ENCODE results near the gene CYP19A1. TPM values are rescaled to one million over a fixed set of nuclear protein-coding genes. Genes with fewer than 3 reads are reported as not detected.

Gene CYP19A1
- total RNA-seq, 2 donors from 2014 or later = 0.71 to 0.79 TPM

GRCh38 chr15:51368751-51369450 lies 30.5 kb upstream of the CYP19A1 start:
- no peak overlapping the region for H3K27ac Mint-ChIP-seq

GRCh38 chr15:51368307-51368706 lies 29.9 kb upstream of the CYP19A1 start:
- Mint-ChIP-seq H3K9me3 (no peaks in the 10 kb centered on the region), H3K4me1 (no peaks in the 10 kb centered on the region), H3K27ac (no peak overlapping the region), H3K27me3 (peaks cover 5% of the 10 kb centered on the region), H3K4me3 (no peak overlapping the region), H3K36me3 (ENCODE audit: low read depth) (no peaks in the 10 kb centered on the region)
- ATAC-seq (replicated peaks) = no peak

More at GRCh38 chr15:51368751-51369450, 30.5 kb upstream of the CYP19A1 start:
- Mint-ChIP-seq H3K27me3 (peaks cover 5% of the 10 kb centered on the region), H3K4me1 (no peaks in the 10 kb centered on the region), H3K9me3 (no peaks in the 10 kb centered on the region), H3K36me3 (ENCODE audit: low read depth) (no peaks in the 10 kb centered on the region), H3K4me3 (no peak overlapping the region)
- no peak for ATAC-seq (replicated peaks)

GRCh38 chr15:51367322-51367976 lies 29.1 kb upstream of the CYP19A1 start:
- no peak overlapping the region for H3K27ac Mint-ChIP-seq
- ATAC-seq (replicated peaks) = no peak
- no peaks in the 10 kb centered on the region for H3K9me3 Mint-ChIP-seq

GRCh38 chr15:51366920-51367319 lies 28.5 kb upstream of the CYP19A1 start:
- H3K4me1 Mint-ChIP-seq = no peaks in the 10 kb centered on the region
- H3K27ac Mint-ChIP-seq = no peak overlapping the region
- no peaks in the 10 kb centered on the region for H3K36me3 Mint-ChIP-seq (ENCODE audit: low read depth)
- no peaks in the 10 kb centered on the region for H3K9me3 Mint-ChIP-seq
- no peak overlapping the region for H3K4me3 Mint-ChIP-seq
- H3K27me3 Mint-ChIP-seq = peaks cover 5% of the 10 kb centered on the region
- no peak for ATAC-seq (replicated peaks)

More at GRCh38 chr15:51367322-51367976, 29.1 kb upstream of the CYP19A1 start:
- Mint-ChIP-seq H3K27me3 (peaks cover 5% of the 10 kb centered on the region), H3K4me1 (no peaks in the 10 kb centered on the region), H3K36me3 (ENCODE audit: low read depth) (no peaks in the 10 kb centered on the region), H3K4me3 (no peak overlapping the region)

- no peaks in the 10 kb centered on the region for H3K4me1 Mint-ChIP-seq
- H3K4me3 Mint-ChIP-seq = no peak overlapping the region
- H3K27ac Mint-ChIP-seq = no peak overlapping the region
- H3K9me3 Mint-ChIP-seq = no peaks in the 10 kb centered on the region
- no peak for ATAC-seq (replicated peaks)
- peaks cover 5% of the 10 kb centered on the region for H3K27me3 Mint-ChIP-seq
- no peaks in the 10 kb centered on the region for H3K36me3 Mint-ChIP-seq (ENCODE audit: low read depth)
These were observed 27.7 kb upstream of the CYP19A1 start for GRCh38 chr15:51366071-51366470.

- Mint-ChIP-seq H3K36me3 (ENCODE audit: low read depth) (no peaks in the 10 kb centered on the region), H3K27ac (no peak overlapping the region), H3K4me3 (no peak overlapping the region), H3K9me3 (no peaks in the 10 kb centered on the region), H3K4me1 (no peaks in the 10 kb centered on the region), H3K27me3 (peaks cover 5% of the 10 kb centered on the region)
- ATAC-seq (replicated peaks) = no peak
These were observed 27.0 kb upstream of the CYP19A1 start for GRCh38 chr15:51365417-51365816.

GRCh38 chr15:51363383-51363782 lies 25.0 kb upstream of the CYP19A1 start:
- Mint-ChIP-seq H3K27ac (no peak overlapping the region), H3K4me3 (no peak overlapping the region)

GRCh38 chr15:51359981-51360380 lies 21.6 kb upstream of the CYP19A1 start:
- Mint-ChIP-seq H3K27me3 (no peaks in the 10 kb centered on the region), H3K27ac (no peak overlapping the region)

More at GRCh38 chr15:51363383-51363782, 25.0 kb upstream of the CYP19A1 start:
- H3K9me3 Mint-ChIP-seq = no peaks in the 10 kb centered on the region
- H3K4me1 Mint-ChIP-seq = no peaks in the 10 kb centered on the region
- H3K27me3 Mint-ChIP-seq = peaks cover 5% of the 10 kb centered on the region
- no peak for ATAC-seq (replicated peaks)
- H3K36me3 Mint-ChIP-seq (ENCODE audit: low read depth) = no peaks in the 10 kb centered on the region

GRCh38 chr15:51356983-51357382 lies 18.6 kb upstream of the CYP19A1 start:
- no peak overlapping the region for H3K4me3 Mint-ChIP-seq

More at GRCh38 chr15:51359981-51360380, 21.6 kb upstream of the CYP19A1 start:
- no peak for ATAC-seq (replicated peaks)
- Mint-ChIP-seq H3K4me1 (no peaks in the 10 kb centered on the region), H3K4me3 (no peak overlapping the region), H3K9me3 (no peaks in the 10 kb centered on the region), H3K36me3 (ENCODE audit: low read depth) (no peaks in the 10 kb centered on the region)

GRCh38 chr15:51356147-51356546 lies 17.8 kb upstream of the CYP19A1 start:
- no peaks in the 10 kb centered on the region for H3K36me3 Mint-ChIP-seq (ENCODE audit: low read depth)
- H3K4me3 Mint-ChIP-seq = no peak overlapping the region
- H3K9me3 Mint-ChIP-seq = no peaks in the 10 kb centered on the region
- H3K27me3 Mint-ChIP-seq = peaks cover 21% of the 10 kb centered on the region
- no peaks in the 10 kb centered on the region for H3K4me1 Mint-ChIP-seq
- no peak for ATAC-seq (replicated peaks)
- no peak overlapping the region for H3K27ac Mint-ChIP-seq

More at GRCh38 chr15:51356983-51357382, 18.6 kb upstream of the CYP19A1 start:
- H3K4me1 Mint-ChIP-seq = no peaks in the 10 kb centered on the region
- no peaks in the 10 kb centered on the region for H3K9me3 Mint-ChIP-seq
- no peaks in the 10 kb centered on the region for H3K36me3 Mint-ChIP-seq (ENCODE audit: low read depth)
- no peak for ATAC-seq (replicated peaks)
- H3K27ac Mint-ChIP-seq = no peak overlapping the region
- H3K27me3 Mint-ChIP-seq = peaks cover 16% of the 10 kb centered on the region

- no peaks in the 10 kb centered on the region for H3K36me3 Mint-ChIP-seq (ENCODE audit: low read depth)
- H3K27me3 Mint-ChIP-seq = peaks cover 21% of the 10 kb centered on the region
- H3K9me3 Mint-ChIP-seq = no peaks in the 10 kb centered on the region
- H3K4me3 Mint-ChIP-seq = no peak overlapping the region
- ATAC-seq (replicated peaks) = no peak
- no peak overlapping the region for H3K27ac Mint-ChIP-seq
- no peaks in the 10 kb centered on the region for H3K4me1 Mint-ChIP-seq
These were observed 16.7 kb upstream of the CYP19A1 start for GRCh38 chr15:51355096-51355495.

GRCh38 chr15:51353976-51354375 lies 15.6 kb upstream of the CYP19A1 start:
- Mint-ChIP-seq H3K9me3 (no peaks in the 10 kb centered on the region), H3K36me3 (ENCODE audit: low read depth) (no peaks in the 10 kb centered on the region), H3K4me1 (no peaks in the 10 kb centered on the region), H3K4me3 (no peak overlapping the region), H3K27me3 (peaks cover 21% of the 10 kb centered on the region), H3K27ac (no peak overlapping the region)
- no peak for ATAC-seq (replicated peaks)

GRCh38 chr15:51350723-51351122 lies 12.3 kb upstream of the CYP19A1 start:
- H3K36me3 Mint-ChIP-seq (ENCODE audit: low read depth) = no peaks in the 10 kb centered on the region
- no peak overlapping the region for H3K4me3 Mint-ChIP-seq
- no peaks in the 10 kb centered on the region for H3K9me3 Mint-ChIP-seq
- peaks cover 21% of the 10 kb centered on the region for H3K27me3 Mint-ChIP-seq
- H3K27ac Mint-ChIP-seq = no peak overlapping the region
- no peak for ATAC-seq (replicated peaks)
- no peaks in the 10 kb centered on the region for H3K4me1 Mint-ChIP-seq

- Mint-ChIP-seq H3K9me3 (no peaks in the 10 kb centered on the region), H3K27me3 (peaks cover 16% of the 10 kb centered on the region), H3K4me1 (no peaks in the 10 kb centered on the region)
These were observed 10.9 kb upstream of the CYP19A1 start for GRCh38 chr15:51349156-51349844.

GRCh38 chr15:51348688-51349087 lies 10.3 kb upstream of the CYP19A1 start:
- no peak overlapping the region for H3K27ac Mint-ChIP-seq
- no peak overlapping the region for H3K4me3 Mint-ChIP-seq
- no peaks in the 10 kb centered on the region for H3K4me1 Mint-ChIP-seq
- H3K9me3 Mint-ChIP-seq = no peaks in the 10 kb centered on the region
- ATAC-seq (replicated peaks) = no peak
- H3K36me3 Mint-ChIP-seq (ENCODE audit: low read depth) = no peaks in the 10 kb centered on the region
- peaks cover 15% of the 10 kb centered on the region for H3K27me3 Mint-ChIP-seq

More at GRCh38 chr15:51349156-51349844, 10.9 kb upstream of the CYP19A1 start:
- no peak overlapping the region for H3K4me3 Mint-ChIP-seq
- no peak for ATAC-seq (replicated peaks)
- H3K27ac Mint-ChIP-seq = no peak overlapping the region
- H3K36me3 Mint-ChIP-seq (ENCODE audit: low read depth) = no peaks in the 10 kb centered on the region

Data from activated T-helper 17 cell treated with anti-CD3 and anti-CD28 coated beads, Interleukin-2, amount 50 U/mL, for 72 hours (primary cell).